Daoy (cell line): ENCODE measurements around the gene OR5H14. TPM values are rescaled to one million over a fixed set of nuclear protein-coding genes. Genes with fewer than 3 reads are reported as not detected.
"Not testable (repeated sequence)": the region's sequence is repeated elsewhere in the genome, so short reads cannot be mapped to it uniquely, and the experiment has no call there.

ENCODE experiments used
- DNase-seq: peaks from one replicate; pipeline ENCODE4 v3.0.0-alpha.2; 2015; ENCODE audit warnings: low read depth
- total RNA-seq: library from RNA; depleted of rRNA; stranded (reverse); fragments of >200 nt; shearing (Covaris generic); gene quantifications from 2 replicates; pipeline ENCODE4 v1.2.3, GENCODE V29; 2014; rRNA removed

Gene OR5H14
- total RNA-seq = not detected in 2 replicates

DNA sequence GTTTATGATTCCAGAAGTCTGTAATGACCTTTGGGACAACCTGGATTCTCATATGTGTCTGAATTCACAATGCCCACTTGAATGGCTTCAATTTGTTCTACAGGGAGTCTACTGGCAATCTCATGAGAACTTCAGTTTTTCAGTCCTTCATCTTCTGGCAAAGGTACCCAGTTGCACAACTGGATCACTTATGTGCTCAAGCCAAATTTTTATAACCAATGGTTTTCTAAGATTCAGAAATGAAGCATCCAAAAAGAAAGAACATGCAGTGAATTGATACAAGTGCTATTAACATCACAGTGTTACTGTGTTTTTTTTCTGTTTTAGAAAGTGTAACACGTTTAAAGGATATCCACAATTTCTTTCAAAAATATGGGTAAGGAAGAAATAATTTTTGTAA, at the start of gene OR5H14:
Gene OR5H14 (plus strand): TSS at position 301 of the 400 bp plus-strand sequence. CDS start 1,907 bp downstream, outside the sequence.
- no peak for DNase-seq

DNA sequence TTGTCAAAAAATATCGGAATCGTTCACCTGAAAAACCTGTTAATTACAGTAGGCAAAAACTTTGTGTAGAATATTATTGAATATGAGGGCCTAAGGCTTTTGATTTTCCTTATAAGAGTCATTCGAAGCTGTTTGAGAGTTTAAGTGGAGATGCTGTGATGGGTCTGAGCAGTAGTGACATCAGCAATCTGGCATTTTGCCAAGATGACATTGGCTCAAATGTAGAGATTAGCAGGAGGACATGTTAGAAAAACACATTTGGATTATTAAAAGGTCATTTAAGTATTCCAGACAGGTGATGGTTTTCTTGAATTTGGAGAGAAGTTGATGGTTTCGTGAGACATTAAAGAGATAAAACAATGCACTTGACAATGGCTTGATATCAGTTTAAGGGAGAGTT, 47.4 kb upstream of the OR5H14 start:
- no peak for DNase-seq

DNA sequence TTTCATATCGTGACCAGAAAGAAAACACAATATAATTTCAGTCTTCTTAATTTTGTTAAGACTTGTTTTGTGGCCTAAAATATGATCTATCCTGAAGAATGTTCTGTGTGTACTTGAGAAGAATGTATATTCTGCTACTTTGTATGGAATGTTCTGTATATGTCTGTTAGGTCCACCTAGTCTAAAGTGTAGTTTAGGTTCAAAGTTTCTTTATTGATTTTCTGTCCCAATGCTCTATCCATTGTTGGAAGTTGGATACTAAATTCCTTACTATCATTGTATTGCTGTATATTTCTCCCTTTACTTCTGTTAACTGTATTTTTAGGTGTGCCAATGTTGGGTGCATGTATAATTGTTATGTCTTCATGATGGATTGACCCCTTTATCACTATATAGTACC, 39.1 kb upstream of the OR5H14 start:
- DNase-seq = no peak

DNA sequence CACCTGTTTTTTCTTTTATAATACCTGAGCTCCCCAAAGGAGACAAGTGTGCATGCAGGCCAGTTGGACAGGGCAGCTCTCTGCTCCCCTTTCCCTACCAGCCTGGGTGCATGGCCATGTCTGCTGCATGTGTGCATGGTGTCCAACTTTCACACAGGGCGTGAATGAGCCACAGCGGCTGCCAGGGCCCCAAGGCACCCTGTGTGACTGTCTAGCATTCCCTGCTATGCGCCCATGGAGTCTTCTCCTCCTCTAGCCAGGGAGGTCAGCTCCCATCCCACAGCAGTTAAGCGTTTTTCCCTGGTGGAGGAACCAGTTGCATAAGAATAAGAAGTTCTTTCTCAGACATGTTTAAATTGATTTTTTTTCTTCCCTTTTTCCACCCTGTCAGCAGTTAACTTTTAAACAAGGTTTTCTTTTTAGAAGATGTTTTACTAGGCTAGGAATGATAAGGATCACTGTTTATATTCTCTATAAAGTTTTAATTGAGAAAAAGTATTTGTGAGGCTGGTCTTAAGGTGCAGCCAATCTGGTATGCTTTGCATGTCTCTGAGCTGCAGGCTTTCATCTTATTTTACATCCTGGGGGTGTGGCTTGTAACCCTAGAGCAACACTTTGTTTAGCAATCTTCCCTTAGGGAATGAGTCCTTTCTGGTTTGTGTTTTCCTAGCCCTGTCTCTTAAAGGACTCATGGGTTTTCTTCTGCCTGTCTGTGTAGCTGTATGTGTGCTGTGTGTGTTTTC, 37.3 kb upstream of the OR5H14 start:
- no peak for DNase-seq

GRCh38 chr3:98110550-98110908, 36.8 kb upstream of the OR5H14 start:
- no peak for DNase-seq

DNA sequence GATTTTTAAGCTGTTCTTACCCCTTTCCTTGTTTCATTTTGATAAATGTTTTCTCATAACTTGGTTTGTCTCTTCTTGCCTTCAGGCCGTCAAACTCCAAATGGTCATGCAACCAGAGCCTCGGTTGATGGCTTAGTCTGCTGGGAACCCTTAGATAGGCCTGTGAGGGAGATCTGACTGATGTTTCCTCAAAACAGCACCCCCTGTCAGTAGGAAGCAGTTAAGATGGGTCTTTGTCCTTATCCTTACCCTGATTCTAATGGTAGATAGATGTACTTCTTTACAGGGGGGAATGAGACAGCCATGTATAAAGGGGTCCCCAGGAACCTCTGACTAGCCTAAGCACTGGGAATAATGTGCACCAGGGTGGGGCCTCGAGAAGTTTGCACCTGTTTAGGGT, 33.0 kb upstream of the OR5H14 start:
- DNase-seq = no peak

- no peak for DNase-seq
Observed at GRCh38 chr3:98115717-98116116, 31.6 kb upstream of the OR5H14 start.

DNA sequence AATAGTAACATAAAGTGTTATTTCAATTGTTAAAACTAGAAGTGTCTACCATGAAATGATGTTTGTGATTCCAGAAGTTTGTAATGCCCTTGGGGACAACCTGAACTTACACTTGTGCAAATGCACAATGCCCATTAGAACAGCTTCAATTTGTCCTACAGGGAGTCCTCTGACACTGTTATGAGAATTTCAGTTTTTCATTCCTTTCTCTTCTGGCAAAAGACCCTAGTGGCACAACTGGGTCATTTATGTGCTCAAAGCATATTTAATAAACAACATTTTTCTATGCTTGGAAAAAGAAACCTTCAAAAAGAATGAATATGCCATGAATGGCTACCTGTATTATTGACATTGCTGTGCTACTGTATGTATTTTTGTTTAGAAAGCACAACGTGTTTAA, 16.9 kb upstream of the OR5H14 start, which contains the start of gene OR5H1:
Gene OR5H1 (plus strand): TSS at position 301 of the 400 bp plus-strand sequence. CDS start 1,977 bp downstream, outside the sequence.
- no peak for DNase-seq

- no peak for DNase-seq
Observed at GRCh38 chr3:98136631-98137030, 10.6 kb upstream of the OR5H14 start.

DNA sequence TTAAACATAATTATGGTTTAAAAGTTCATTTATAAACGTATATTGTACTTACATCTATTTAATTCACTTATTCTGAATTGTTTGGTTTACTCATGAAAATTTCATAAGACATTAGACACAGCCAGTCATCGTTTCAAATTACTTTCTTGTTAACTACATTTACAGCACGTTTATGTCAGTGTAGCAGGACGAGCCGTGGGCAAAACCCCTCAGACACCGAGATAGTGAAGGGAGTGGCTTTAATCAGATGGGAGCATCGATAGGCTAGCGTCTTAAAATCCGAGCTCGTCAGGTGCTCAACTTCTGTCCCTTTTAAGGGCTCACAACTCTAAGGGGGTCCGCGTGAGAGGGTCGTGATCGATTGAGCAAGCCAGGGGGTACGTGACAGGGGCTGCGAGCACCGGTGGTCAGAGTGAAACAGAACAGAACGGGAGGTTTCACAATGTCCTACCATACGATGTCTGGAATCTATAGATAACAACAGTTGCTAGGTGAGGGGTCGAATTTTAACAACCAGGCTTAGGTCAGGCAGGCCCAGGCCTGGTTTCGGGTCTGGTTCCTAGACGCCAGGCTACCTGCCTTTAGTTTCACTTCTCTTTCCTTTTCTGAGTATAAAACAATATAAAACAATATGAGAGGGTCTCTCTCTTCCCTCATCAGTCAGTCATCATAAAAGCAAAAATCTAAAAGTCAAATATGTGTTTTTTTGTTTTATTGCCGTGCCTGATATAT, 9.3 kb upstream of the OR5H14 start:
- not testable (repeated sequence) for DNase-seq

GRCh38 chr3:98140531-98140930, 6.7 kb upstream of the OR5H14 start:
- DNase-seq = no peak

DNA sequence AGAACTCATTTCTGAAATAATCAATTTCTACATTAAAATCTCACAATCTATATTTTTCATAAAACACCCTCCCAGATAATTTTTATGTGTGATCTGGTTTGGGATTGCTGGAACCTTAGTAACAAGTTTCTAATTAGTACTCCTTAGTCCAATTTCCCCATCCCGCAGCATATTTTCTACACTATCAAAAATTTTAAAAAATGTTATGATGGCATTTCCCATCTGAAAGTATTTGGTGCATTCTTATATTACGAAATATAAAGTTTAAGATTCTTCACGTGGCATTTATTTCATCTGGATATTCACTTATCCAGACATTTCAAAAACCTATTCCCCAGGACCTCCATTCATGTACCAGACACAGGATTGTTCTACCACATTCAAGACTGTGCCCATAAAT, 1.5 kb downstream of the OR5H14 start:
- no peak for DNase-seq

DNA sequence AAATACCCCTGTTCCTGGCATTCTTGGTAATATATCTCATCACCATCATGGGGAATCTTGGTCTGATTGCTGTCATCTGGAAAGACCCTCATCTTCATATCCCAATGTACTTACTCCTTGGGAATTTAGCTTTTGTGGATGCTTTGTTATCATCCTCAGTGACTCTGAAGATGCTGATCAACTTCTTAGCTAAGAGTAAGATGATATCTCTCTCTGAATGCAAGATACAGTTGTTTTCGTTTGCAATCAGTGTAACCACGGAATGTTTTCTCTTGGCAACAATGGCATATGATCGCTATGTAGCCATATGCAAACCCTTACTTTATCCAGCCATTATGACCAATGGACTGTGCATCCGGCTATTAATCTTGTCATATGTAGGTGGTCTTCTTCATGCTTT, 2.2 kb downstream of the OR5H14 start:
- not testable (repeated sequence) for DNase-seq

GRCh38 chr3:98151241-98151640, 4.0 kb downstream of the OR5H14 start:
- peak; percentile 5 for DNase-seq

DNA sequence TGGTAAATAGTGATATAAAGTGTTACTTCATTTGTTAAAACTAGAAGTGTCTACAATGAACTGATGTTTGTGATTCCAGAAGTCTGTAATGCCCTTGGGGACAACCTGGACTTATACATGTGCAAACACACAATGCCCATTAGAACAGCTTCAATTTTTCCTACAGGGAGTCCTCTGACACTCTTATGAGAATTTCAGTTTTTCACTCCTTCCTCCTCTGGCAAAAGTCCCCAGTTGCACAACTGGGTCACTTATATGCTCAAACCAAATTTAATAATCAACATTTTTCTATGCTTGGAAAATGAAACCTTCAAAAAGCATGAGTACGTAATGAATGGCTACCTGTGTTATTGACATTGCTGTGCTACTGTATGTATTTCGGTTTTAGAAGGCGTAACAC, 19.1 kb downstream of the OR5H14 start, which contains the start of gene OR5H15:
Gene OR5H15 (plus strand): TSS at position 301 of the 400 bp plus-strand sequence. CDS start 2,004 bp downstream, outside the sequence.
- no peak for DNase-seq

DNA sequence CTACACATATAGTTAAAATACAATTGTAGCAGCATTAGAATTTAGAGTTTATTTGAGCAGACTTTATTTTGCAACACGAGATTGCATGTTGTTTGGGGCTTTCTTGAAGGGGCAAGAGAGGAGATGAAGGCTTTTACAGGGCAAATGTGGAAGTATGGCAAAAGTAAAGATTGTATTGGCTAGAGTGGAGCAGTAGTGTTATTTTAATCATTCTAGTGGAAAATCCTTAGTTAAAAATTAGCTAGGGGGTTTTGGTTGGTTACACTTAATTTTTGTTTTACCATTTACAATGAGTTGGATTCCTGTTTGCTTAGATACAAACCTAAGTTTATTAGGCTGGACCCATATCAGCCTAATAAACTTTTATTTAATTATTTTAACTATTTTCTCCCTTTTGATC, 23.8 kb downstream of the OR5H14 start:
- DNase-seq = no peak

GRCh38 chr3:98172621-98173020, 25.3 kb downstream of the OR5H14 start:
- no peak for DNase-seq

DNA sequence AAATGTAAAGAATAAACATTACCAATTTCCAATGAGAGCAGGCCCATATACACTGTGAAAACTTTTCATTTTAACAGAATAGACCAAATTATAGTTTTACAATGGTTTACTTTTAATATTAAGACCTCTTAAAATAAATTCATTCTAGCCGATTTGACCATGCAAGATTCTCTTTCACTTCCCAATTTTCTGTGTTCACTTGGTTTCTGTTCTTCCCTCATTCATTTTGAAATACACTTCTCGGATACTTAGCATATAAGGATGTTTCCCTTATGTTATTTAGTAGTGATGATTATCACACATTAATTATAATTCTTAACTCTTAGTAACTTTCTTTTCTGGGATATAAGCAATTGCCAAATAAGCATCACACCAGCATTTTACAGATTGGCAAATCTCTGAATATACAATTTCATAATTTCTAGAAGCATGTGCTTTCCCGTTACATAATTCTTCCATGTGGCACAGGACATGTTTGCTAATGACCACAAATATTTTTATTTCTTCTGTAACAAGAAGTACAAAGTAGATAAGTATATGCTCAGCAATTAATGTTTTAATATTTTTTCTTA, 33.1 kb downstream of the OR5H14 start:
- no peak for DNase-seq

- no peak for DNase-seq
Observed at GRCh38 chr3:98182196-98182595, 34.9 kb downstream of the OR5H14 start.

- no peak for DNase-seq
Observed at GRCh38 chr3:98185180-98185579, 37.9 kb downstream of the OR5H14 start.

DNA sequence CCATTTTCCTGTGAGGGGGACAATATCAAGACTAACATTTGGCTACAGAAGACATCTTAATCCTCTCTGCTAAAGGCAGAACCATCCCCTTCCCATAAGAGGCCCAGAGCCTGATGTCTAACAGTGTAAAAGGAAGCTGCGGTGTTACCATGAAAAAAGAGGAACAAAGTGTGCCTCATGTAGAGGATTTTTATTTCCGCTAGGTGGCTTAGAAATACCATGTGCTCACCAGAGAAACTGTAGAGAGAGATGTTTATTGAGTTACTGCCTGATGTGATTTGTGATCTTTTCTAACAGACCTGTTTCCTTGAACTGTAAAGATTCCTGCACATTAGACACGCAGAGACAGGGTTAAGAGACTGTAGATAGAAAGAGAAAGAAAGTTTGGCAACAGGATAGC, 41.3 kb downstream of the OR5H14 start:
- DNase-seq = no peak

GRCh38 chr3:98190911-98191310, 43.6 kb downstream of the OR5H14 start:
- DNase-seq = not testable (repeated sequence)

- DNase-seq = not testable (repeated sequence)
Observed at GRCh38 chr3:98196293-98196692, 49.0 kb downstream of the OR5H14 start.
